ENCODE data around the gene LRRC3C.
A peak's percentile ranks its signal among the peaks of the same experiment; 100 is the strongest.

LRRC3C gene

DNA sequence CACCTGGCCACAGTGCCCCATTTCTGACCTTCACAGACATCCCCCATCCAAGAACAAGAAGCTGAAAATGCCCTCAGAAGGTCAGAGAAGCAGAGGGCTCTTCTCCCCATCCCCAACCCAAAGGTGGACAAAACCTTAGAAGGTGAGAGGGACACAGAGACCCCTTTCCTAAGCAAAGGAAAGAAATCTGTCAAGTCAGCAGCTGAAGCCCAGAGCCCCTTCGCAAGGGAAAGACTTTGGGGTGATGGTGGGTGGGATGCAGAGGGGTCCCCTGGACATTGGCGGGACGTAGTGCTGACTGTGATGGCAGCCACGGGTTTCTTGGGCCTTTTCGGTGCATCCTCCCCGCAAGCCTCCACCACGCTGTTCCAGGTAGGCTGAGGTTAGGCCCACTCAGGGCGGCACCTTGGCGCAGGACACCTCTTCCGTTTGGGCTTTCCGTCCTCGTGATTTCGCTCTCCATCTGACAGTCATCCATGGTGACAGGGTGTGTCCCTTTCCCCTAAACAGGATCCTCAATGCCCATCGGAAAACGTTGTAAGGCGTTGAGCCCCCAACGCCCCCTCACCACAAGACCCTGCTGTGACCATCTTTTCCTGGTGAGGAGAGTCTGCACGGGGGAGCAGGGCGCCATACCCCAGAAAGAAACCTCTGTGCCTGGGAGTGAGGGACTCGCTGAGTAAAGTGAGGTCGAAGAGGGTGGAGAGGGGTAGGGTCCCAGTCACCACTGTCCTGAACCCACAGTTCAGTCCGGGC lies 24.6 kb downstream of the LRRC3C start:
- DNase-seq = no peak

DNA sequence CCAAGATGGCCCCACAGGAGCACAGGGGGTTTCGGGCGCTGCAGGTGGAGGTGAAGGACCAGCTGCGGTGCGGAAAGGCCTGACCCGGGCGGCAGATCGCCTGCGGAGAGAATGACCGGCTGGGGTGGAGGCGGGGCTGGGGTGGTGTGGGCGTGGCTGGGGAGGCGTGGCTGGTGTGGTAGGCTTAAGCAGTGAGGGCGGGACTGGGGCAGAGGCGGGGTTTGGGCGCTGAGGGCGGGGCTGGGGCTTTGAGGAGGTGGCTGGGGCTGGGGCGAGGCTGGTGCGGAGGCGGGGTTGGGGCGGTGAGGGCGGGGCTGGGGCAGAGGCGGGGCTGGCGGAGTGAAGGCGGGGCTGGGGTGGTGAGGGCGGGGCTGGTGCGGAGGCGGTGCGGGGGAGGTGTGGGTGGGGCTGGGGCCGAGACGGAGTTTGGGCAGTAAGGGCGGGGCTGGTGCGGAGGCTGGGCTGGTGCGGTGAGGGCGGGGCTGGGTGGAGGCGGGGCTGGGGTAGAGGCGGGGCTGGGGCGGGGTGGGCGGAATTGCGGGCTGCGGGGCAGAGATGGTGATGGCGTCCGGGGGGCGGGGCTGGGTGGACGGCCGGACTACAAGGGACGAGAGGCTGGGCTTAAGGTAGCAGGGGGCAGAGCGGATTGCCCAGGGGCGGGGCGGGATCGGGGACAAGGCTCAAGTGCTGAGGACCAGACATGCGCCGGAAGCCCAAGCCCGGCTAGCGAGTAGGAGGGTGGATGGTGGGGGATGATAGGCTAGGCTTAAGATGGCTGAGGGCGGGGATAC lies 25.3 kb downstream of the LRRC3C start:
- DNase-seq = peak; percentile 97

DNA sequence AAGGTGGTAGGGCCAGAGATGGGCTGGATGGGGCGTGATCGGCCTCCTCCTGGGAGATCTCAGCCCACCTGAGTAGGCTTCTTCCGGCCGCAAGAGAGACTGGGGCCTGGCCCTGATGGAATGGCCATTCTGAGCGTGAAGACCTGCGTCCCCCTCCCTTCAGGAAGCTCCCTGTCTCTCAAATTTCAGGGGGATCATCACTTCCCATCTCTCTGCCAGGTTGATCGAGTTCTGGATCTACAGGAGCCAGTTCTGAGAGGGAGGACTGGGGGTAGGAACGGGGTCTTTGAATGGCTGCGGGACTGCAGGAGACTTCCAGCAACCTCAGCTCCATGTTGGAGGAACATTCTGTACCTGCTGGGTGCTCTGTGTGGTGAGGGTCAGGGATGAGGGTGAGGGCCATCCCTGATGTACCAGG lies 25.9 kb downstream of the LRRC3C start:
- no peak for DNase-seq

DNA sequence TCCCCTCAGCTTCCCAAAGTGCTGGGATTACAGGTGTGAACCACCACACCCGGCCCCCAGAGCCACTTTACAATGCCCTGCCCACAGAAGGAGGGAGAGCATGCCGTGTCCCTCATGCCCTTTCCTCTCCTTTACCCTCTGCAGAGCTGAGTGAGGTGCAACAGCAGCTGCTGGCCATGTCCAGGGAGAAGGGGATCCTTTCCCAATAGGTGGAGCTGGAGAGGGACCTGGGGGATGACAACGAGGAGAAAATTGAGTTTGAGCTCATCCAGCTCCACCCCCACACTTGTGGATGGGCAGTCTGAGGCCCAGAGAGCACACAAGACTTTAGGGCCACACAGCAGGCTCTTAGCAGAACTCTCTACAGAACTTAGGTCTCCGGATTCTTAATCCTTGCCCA lies 27.3 kb downstream of the LRRC3C start:
- DNase-seq = no peak

DNA sequence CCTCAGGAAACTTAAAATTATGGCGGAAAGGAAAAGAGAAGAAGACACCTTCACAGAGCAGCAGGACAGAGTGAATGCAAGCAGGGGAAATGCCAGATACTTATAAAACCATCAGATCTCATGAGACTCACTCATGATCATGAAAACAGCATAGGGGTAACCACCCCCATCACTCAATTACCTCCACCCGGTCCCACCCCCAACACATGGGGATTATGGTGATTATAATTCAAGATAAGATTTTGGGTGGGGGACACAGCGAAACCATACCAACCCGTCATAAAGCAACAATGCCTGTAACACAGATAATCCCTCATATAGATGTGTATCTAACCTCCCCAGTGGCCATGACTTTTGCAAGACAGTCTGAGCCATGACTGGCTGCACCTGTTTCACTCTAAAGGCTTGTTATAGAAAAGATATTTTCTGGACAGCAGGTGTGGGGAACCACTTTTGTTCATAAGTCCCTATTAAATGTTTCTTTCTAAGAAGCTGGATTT lies 28.2 kb downstream of the LRRC3C start:
- DNase-seq = no peak

DNA sequence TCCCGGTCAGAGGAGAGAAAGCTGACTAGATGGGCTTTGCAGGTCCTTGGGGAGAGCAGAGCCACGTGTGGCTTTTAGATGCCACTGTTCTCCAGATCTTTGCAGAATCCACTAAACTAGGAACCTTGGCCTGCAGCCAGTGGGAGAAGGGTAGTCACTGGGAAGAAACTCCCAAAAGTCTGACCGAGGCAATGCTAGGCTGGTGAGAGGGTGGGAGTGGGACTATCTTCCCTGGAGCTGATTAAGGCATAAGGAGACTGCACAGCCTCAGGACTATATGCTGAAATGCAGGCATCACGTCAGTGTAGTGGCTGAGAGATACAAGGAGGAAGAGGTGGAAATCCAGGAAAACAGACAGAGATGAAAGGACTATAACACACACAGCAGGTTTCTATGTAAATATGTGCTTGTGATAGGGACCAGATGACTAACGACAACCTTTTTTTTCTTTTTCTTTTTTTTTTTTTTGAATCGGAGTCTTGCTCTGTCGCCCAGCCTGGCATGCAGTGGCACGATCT lies 33.1 kb downstream of the LRRC3C start:
- no peak for DNase-seq

DNA sequence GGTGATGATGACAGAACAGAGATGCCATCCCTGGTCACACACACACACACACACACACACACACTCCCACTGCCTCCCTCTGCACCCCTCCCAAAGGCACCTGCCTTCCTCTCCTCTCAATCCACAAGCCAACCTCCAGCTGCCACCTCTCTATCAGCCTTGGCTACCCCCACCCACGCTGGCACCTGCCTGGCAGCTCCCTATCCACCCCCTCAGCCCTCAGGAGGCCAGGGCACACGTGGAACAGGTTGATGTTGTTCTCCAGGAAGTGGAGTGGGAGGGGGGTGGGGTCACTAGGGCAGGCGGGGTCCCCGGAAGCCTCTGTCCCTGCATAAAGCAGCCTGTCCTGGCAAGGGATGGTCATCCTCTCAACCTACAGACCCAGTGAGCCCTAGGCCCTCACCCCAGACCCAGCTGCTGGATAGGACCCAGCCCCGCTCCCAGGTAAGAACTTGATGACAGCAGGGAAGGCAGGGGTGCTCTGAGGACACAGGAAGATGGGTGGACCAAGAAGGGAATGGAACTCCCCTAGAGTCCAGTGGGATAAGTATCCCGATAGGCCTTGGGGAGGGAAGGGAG lies 35.2 kb downstream of the LRRC3C start, which contains the start of gene GSDMA:
Gene GSDMA, plus strand, starts transcription at position 363 of the 579 bp plus-strand sequence. CDS start 2,684 bp downstream, outside the sequence.
- DNase-seq = no peak

DNA sequence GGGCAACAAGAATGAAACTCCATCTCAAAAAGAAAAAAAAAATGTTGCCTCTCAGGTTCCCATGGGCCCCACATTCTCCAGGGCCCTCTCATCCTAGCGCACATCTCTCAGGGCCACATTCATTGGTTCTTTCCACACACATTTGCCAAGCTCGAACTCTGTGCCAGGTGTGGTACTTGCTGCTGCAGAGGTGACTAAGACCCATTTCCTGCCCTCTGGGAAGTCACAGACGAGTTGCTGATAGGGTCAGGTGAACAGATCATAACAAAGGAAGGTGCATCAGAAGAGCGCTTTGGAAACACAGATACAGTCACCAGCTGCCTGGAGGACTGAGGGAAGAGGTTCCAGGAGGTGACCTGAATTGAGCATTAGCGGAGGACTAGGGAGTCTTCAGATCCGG lies 36.3 kb downstream of the LRRC3C start:
- DNase-seq = no peak

DNA sequence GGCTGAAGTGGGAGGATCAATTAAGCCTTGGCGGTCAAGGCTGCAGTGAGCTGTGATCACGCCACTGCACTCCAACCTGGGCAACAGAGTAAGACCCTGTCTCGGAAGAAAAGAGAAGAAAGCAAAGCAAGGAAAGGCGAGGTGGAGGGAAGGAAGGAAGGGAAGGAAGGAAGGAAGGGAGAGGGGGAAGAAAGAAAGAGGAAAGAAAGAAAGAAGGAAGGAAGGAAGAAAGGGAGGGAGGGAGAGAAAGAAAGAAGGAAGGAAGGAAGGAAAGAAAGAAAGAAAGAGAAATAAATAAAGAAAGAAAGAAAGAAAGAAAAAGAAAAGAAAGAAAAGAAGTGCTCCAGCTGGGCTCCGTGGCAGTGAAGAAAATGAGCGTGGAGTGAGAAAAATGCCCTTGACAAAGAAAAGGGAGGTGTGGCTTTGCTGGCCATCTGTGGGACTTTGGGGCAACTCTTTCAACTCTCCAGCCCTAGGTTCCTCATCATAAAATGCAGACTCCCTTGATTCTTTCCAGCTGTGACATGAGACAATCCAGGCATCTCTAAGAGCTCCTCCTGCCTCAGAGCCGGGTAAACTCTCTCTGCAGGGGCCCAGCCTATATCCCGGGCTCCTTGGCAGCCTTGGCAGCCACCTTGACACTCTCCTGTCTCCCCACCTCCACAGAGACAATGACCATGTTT lies 37.6 kb downstream of the LRRC3C start:
- no peak for DNase-seq

DNA sequence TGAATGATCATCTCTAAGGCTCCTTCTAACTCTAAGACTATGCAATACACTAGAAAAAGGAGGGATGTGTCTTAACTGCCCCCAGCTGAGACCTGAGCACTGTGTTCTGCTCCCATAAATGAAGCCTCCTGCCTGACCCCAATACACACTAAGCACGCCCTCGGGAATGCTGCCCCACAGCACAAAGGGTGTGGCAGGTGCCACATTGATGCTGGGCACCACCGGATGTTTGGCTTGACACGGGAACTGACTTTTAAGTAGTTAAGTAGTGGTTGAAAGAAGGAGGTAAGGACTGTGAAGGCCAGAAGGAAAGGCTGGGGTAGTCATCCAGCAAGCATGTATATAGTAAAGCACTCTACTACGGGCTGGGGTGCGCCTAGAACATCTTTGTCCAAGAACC lies 39.2 kb downstream of the LRRC3C start:
- DNase-seq = no peak

DNA sequence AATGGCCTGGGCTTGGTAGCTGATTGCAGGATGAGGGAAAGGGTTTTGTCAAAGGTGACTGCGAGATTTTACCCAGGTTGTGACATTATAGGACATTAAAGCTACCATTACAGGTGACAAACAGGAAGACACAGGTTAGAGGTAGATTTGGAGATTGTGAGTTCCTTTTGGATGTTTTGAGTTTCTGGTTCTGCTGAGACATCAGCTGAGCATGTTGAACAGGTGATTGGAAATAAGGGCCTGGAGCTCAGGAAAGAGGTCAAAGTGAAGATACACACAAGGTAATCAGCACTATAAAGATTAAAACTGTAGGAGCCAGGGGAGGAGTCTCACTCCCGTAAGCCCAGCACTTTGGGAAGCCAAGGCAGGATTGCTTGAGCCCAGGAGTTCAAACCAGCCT lies 41.2 kb downstream of the LRRC3C start:
- DNase-seq = no peak

DNA sequence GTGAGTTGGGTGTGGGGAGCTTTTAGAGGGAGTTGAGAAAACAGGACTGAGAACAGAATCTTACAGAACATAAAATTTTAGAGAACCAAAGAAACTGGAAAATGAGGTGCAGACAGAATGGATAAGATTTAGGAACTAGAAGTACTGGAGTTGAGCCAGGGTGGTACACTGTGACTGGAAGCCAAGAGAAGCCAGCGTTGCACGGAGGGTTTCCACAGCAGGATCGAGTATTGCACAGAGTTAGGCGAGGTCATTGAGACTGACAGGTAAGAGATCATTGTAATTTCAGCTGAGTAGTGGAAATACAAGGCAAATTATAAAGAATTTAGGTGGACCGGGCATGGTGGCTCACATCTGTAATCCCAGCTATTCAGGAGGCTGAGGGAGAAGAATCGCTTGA lies 41.8 kb downstream of the LRRC3C start:
- no peak for DNase-seq

DNA sequence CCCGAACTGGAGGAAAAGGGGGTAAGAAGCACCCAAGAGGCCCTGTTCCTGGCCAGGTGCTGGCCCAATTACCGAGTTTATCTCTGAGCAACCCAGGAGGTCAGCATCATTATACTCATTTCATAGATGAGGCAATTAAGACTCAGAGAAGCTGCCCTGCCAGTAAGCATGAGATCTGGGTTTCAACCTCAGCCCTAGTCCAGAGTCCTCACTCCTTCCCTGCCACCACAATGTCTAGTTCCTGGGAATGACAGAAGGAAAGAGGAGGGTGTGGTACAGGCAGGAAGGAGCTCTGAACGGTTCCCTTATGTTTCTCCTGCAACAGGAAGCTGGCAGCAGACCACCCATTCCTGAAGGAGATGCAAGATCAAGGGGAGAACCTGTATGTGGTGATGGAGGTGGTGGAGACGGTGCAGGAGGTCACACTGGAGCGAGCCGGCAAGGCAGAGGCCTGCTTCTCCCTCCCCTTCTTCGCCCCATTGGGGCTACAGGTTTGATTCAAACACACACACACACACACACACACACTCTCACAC lies 42.7 kb downstream of the LRRC3C start:
- no peak for DNase-seq

DNA sequence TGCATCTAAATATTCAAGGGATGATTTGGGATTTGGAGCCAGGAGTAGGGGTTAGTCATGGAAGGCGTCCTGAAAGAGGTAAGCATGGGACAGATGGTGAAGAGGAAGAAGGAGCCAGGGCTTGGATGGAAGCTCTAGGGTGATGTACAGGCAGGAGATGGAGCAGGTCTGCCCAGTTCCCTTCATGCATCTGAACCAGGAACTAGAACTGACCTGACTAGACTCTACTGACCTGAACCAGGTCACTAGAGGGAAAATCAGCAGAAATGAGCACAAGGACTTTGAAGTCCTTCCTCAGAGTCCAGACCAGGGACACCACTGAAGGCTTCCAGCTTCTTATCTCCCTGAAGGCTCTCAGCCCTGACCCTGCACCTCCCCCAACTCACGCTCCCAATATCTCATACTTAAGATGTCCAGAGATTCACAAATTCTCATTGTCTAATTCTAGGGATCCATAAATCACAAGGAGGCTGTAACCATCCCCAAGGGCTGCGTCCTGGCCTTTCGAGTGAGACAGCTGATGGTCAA lies 43.6 kb downstream of the LRRC3C start:
- DNase-seq = no peak

DNA sequence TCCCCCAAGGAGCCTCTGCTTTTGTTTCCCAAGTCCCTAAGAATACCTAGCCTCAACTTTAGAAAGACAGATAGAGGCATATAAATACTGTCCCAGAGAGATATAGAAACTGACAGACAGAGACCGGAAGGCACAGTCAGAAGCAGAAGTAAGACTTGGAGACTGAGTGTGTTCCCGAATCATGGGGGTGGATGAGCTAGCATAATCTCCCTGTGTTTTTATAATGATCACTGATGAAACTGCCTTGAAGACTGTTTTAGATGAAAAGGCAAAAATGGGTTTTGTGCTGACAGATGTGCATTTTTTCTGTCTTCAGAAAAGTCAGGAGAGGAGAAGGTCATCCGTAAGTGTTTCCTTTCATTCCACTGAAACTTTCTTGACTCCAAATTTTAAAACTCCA lies 44.7 kb downstream of the LRRC3C start:
- peak in 1 of 2 donors; percentile 71 for DNase-seq

DNA sequence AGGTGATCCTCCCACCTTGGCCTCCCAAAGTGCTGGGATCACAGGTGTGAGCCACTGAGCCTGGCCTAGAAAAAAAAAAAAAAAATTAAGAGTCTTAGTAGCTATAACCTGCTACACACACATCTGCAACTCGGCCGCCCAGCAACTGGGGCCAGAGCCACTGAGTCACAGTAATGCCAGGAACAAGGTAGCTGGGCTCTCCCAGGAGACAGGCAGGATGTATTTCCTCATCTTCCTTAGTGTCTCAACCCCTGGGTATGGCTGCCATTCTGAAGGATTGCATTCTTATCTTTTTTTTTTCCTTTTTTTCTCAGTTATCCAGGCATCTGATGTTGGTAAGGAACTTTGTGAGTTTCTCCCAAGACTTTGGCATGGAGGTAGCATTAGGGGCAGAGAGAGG lies 46.0 kb downstream of the LRRC3C start:
- DNase-seq = no peak

DNA sequence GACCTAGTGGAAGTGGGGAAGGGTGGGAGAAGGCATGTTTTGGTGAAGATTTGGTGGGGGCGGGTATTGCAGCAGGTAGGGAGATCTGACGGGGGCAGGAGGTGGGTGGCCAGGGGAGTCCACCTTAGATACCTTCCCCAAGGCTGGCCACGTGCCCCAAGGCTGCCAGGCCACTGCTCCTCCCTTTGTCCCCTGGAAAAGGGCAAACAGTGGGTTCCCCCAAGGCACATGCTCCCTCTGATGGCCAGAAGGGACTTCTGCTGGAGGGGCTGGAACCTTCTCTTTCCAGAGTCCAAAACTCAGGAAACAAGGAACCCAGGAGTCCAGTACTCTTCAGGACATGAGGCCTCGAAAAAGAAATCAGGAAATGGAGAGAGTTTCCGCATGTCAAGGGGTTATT lies 46.9 kb downstream of the LRRC3C start:
- no peak for DNase-seq

DNA sequence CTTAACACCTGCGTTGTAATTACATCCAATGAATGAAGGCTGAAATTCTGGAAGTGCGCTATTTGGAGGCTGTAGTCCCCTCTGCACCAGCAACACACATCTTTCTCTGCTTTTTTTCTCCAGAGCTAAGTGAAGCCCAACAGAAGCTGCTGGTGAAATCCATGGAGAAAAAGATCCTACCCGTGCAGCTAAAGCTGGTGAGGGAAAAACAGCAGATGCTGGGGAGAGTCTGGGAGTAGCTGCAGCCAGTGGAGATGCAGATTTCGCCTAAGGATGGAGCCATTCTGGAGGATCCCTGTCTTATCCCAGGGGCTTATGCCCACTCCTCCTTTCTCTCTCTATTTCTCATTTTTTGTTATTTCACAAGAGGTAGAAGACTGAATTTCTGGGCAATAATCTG lies 48.3 kb downstream of the LRRC3C start:
- DNase-seq = no peak

DNA sequence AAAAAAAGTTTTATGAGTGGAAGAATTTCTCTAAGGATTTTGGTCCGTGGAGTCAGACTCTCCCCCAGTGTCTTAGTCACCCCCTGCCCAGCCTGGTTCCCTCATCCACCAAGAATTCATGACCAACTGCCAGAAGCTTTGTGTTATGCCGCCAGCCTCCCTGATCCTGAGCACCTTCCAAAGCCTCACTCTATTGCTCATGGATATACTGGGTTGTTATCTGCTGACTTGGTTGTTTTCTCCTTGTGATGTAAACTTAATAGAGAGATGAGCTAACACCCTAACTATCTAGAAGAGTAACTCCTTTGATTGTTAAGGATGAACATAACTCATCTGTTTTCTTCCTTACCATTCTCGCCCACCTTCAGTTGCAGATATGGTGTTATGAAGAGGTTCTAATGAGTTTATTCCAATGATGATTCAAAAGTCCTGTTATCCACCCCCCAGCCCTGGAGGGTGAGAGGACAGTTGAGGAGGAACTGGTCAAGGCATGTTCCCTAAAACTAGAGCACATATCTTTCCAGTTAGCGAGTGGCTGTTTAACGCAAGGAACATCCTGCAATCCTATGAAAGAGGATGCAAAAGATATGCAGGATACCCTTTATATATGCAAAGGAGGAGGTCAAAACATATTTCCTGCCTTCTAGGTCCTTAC lies 51.6 kb downstream of the LRRC3C start:
- DNase-seq = no peak

DNA sequence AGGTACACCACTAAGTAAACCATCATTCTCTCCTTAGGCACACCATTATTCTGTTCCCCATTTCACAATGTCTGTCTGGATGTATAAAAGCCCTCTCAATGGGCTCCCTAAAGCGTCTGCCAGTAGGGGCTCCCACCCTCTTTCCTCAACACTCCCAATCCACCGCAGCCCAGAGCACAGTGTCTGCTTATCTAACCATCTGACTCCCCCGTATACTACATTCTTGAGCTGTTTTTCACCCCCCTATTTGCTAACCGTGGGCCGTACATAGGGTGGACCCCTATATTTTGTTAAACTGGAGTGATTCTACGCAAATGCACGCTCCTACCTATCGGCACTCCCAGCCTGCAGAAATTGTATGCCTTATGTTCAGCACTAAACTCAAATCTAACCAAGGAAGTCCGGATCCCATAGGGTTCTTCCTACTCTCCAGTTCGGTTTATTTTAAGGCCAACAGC lies 52.4 kb downstream of the LRRC3C start:
- peak in 1 of 2 donors; percentile 84 for DNase-seq

DNA sequence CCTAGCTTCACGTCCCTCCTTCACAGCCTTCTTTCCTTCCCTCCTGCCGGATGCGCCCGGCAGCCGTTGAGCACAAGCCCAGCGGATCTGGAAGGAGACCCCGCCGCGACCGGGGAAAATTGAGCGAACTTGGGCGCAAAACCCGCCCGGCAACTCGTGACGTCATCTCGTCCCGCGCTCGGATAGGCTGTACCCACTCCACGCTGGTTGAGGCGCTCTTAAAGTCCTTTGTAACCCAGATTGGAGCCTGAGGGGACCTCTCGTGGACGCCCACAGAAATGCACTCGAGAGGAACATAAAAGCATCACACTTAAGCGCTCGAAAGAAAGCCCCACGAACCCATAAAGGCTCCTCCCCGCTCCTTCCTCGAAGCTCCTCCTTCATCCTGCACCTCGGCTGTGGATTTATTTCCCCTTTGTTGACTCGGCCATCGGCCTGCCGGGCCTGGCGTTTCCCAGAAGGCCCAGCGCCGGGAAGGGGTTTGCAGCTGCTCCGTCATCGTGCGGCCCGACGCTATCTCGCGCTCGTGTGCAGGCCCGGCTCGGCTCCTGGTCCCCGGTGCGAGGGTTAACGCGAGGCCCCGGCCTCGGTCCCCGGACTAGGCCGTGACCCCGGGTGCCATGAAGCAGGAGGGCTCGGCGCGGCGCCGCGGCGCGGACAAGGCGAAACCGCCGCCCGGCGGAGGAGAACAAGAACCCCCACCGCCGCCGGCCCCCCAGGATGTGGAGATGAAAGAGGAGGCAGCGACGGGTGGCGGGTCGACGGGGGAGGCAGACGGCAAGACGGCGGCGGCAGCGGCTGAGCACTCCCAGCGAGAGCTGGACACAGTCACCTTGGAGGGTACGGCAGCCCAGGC lies 53.0 kb downstream of the LRRC3C start, which contains the start of gene PSMD3:
Gene PSMD3, plus strand, starts transcription at position 457 of the 856 bp plus-strand sequence. Its CDS starts 164 bp downstream, at position 621.
- DNase-seq = peak; percentile 95 to 100

Data from bone marrow (tissue), 2 donors.